Small intestine (tissue), 7 donors: ENCODE results near the gene JMJD1C. TPM values are rescaled to one million over a fixed set of nuclear protein-coding genes. Genes with fewer than 3 reads are reported as not detected.

Experiments
- DNase-seq, 2 donors: peaks; one replicate each; pipeline versions ENCODE4 v3.0.0 to v3.0.0-alpha.2; 2013
- FAIRE-seq: peaks from 2 replicates; lab custom pipeline; 2012; peaks lifted over from hg19 to GRCh38; lab: Jason Lieb, UNC
- H3K27ac ChIP-seq, 3 donors: one replicate each; pipeline ENCODE4 v1.5.1; 2013; ENCODE audit warnings: low read length in 2 of 3, mild to moderate bottlenecking in 2 of 3, control low read depth in 1 of 3, inconsistent platforms in 1 of 3, low read depth in 1 of 3, moderate library complexity in 1 of 3
- H3K27me3 ChIP-seq, 3 donors: one replicate each; pipeline ENCODE4 v1.6.1; 2013; ENCODE audit warnings: low read length in 3 of 3, inconsistent platforms in 1 of 3; ENCODE audit not compliant: control insufficient read depth in 3 of 3, insufficient read depth in 3 of 3
- H3K36me3 ChIP-seq, 3 donors: one replicate each; pipeline ENCODE4 v1.6.1; 2013; ENCODE audit warnings: low read length in 3 of 3, inconsistent platforms in 1 of 3, low read depth in 1 of 3, mild to moderate bottlenecking in 1 of 3, moderate library complexity in 1 of 3; ENCODE audit not compliant: control insufficient read depth in 3 of 3, insufficient read depth in 2 of 3
- H3K4me1 ChIP-seq, 3 donors: one replicate each; pipeline ENCODE4 v1.6.1; 2013; ENCODE audit warnings: low read length in 2 of 3, inconsistent platforms in 1 of 3, low read depth in 1 of 3, mild to moderate bottlenecking in 1 of 3, moderate library complexity in 1 of 3; ENCODE audit not compliant: control insufficient read depth in 3 of 3, insufficient read depth in 2 of 3
- H3K4me3 ChIP-seq, 3 donors: one replicate each; pipeline ENCODE4 v1.5.1; 2013; ENCODE audit warnings: low read length in 3 of 3, control low read depth in 1 of 3, inconsistent platforms in 1 of 3, low read depth in 1 of 3, mild to moderate bottlenecking in 1 of 3, moderate library complexity in 1 of 3
- H3K9me3 ChIP-seq, 2 donors: one replicate each; pipeline ENCODE4 v1.6.1; 2013; ENCODE audit warnings: low read depth in 1 of 2, low read length in 1 of 2; ENCODE audit not compliant: control insufficient read depth in 2 of 2, insufficient read depth in 1 of 2
- WGBS, 3 donors: extraction: QIAGEN DNeasy Blood & Tissue Kit; methylation state at CpG; one replicate each; pipeline ENCODE4 v1.1.7; 2013; 5-methylcytosine and 5-hydroxymethylcytosine counted together
- polyA plus RNA-seq, 4 donors: library from polyadenylated mRNA; stranded (reverse) in 3 of 4; unstranded in 1 of 4; fragments of 200-250 nt in 3 of 4; fragments of 120-200 nt in 1 of 4; gene quantifications; one replicate each; pipeline versions ENCODE4 v1.2.1 to v1.2.3, GENCODE V29; 2013
- donor health status: healthy with polysubstance abuse.
- donor health status: control.
- donor health status: control.
- donor health status: Bipolar disorder and iron deficiency.
- donor health status: healthy.

The JMJD1C gene
- polyA plus RNA-seq, 4 donors: 22.4 to 108 (median 39.1) TPM

DNA sequence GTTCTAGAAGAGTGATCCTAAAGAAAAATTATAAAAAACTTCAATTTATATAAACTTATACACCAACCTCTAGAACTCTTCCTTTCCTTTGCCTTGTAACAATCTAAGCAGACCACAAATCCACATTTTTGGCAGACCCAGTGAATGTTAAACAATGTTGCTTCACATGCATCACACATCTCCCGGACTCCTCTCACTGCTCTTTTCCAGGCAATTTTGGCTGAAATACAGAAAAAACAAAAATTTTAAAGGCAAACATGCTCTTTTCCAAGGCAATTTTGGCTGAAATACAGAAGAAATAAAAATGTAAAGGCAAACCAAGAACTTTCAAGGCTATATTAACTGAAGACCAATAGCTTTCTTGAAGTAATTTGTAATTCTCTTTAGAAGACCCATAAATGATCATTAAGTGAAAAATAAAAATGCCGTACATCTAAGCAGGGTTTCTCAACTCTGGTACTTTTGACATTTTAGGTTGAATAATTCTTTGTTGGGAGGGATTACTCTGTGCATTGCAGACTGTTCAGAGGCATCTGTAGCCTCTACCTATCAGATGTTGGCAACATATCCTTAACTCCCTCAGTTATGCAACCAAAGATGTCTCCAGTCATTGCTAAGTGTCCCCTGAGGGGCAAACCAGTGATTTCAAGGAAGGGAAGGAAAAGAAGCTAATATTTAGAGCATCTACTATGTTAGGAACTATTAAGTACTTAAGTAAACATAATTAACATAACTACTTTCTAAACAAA is 268.3 kb downstream of the JMJD1C start:
- WGBS, 3 donors: 75 to 99% (median 90%) methylated on average over 2 of the region's 2 CpGs
- Histone ChIP-seq H3K27ac (no peak overlapping the region), H3K4me3 (no peak overlapping the region), H3K9me3 (no peaks in the 10 kb centered on the region), H3K27me3 (no peaks in the 10 kb centered on the region), H3K36me3 (peaks cover 4 to 31% (median 20%) of the 10 kb centered on the region in 3 donors), H3K4me1 (no peaks in the 10 kb centered on the region)
- DNase-seq: no peak
- no peak for FAIRE-seq

DNA sequence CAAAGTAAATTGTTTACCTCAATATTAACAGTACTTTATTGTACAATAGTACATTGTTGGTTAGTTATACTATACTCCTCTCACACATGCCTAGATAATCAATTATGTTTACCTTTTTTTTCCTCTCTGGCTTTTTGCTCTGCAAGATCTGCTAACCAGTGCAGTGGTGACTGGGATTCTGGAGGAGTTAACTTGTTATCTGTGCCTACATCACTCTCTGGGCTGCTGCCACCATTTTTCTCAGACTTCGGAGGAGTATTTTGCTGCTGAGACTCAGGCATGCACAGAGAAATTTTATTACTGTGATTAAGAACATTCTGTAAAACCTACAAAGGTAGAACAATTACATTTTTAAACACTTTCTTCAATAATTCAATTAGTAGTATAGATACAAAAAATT is 273.0 kb downstream of the JMJD1C start:
- H3K36me3 ChIP-seq: peaks cover 10 to 50% (median 31%) of the 10 kb centered on the region in 3 donors
- FAIRE-seq (no peak), DNase-seq (no peak)
- no peak overlapping the region for H3K27ac ChIP-seq
- H3K27me3 ChIP-seq: no peaks in the 10 kb centered on the region
- no peaks in the 10 kb centered on the region for H3K4me1 ChIP-seq
- WGBS, 3 donors: 62 to 82% (median 75%) methylated on average over 1 of the region's 1 CpG
- H3K9me3 ChIP-seq: no peaks in the 10 kb centered on the region
- no peak overlapping the region for H3K4me3 ChIP-seq

DNA sequence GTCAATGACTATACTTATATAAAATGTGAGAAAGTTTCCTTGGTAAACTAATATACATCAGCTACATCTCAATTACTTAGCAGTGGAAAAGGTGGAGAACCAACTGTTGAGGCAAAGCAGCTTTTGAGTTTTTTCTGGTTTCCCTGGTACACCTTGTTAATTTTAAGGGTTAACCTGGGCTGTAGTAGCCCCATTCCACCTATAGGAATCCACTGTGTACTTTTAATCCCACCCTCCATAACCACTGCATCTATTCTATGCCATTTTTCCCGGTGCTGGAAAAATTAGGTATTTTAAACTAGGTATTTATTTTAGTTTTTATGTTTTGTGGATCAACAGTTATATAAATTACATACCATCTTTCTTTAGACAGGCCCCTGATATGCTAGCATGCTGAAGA is 290.2 kb downstream of the JMJD1C start:
- Histone ChIP-seq H3K4me3 (no peak overlapping the region), H3K9me3 (no peaks in the 10 kb centered on the region), H3K27me3 (no peaks in the 10 kb centered on the region), H3K36me3 (peaks cover 0 to 22% (median 9%) of the 10 kb centered on the region in 3 donors), H3K27ac (no peak overlapping the region), H3K4me1 (no peaks in the 10 kb centered on the region)
- FAIRE-seq (no peak), DNase-seq (no peak)
- 84 to 90% (median 88%) methylated on average over 1 of the region's 1 CpG for WGBS, 3 donors

DNA sequence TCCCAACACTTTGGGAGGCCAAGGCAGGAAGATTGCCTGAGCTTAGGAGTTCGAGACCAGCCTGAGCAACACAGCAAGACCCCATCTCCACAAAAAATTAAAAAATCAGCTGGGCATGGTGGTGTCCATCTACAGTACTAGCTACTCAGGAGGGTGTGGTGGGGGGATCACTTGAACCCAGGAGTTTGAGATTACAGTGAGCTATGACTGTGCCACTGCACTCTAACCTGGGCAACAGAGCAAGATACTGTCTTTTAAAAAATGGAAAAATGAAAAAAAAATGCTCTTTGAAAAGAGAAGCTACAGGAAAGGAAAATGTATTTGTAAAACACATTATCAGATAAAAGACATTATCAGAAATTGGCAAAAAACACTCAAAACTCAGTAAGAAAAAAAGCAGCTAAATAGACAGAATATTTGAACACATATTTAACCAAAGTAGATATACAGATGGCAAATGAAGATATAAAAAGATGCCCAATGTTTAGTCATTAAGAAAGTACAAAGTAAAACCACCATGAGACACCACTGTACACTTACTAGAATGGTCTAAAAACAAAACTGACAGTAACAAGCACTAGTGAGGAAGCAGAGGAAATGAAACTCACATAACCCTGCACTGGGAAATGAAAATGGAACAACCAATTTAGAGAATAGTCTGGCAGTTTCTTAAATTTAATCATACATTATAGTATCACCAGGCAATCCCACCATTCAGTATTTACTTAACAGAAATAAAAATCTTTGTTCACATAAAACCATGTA is 292.1 kb downstream of the JMJD1C start:
- peak overlapping the region in 1 of 3 donors; percentile 5 for H3K27ac ChIP-seq
- H3K36me3 ChIP-seq: peaks cover 3 to 17% (median 14%) of the 10 kb centered on the region in 3 donors
- 97 to 100% (median 100%) methylated on average over 1 of the region's 1 CpG for WGBS, 3 donors
- no peaks in the 10 kb centered on the region for H3K4me1 ChIP-seq
- H3K4me3 ChIP-seq: no peak overlapping the region
- H3K27me3 ChIP-seq: no peaks in the 10 kb centered on the region
- H3K9me3 ChIP-seq: no peaks in the 10 kb centered on the region
- FAIRE-seq (no peak), DNase-seq (no peak)

DNA sequence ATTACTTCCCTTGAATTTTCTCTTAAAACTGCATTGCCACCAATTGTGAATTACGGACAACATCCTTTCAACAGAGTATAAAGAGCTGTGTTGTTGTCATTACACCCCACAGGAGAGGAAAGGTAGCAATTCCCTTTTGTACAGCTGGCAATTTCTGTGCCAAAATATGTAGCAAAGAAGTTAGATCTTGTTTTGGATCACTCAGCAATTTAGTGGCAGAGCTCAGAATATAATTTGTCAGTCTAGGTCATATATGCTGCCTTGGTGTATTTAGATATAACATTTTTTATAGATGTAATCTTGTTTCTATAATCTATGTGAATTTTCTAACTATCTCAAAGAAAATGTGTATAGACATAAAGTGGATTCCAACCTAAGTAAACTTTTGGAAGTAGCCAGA is 293.9 kb downstream of the JMJD1C start:
- 90 to 96% (median 92%) methylated on average over 1 of the region's 1 CpG for WGBS, 3 donors
- Histone ChIP-seq H3K36me3 (peaks cover 5 to 17% (median 10%) of the 10 kb centered on the region in 3 donors), H3K27ac (no peak overlapping the region), H3K9me3 (no peaks in the 10 kb centered on the region), H3K27me3 (no peaks in the 10 kb centered on the region), H3K4me1 (peaks cover 0 to 2% (median 0%) of the 10 kb centered on the region in 3 donors), H3K4me3 (no peak overlapping the region)
- DNase-seq: no peak
- FAIRE-seq: no peak

DNA sequence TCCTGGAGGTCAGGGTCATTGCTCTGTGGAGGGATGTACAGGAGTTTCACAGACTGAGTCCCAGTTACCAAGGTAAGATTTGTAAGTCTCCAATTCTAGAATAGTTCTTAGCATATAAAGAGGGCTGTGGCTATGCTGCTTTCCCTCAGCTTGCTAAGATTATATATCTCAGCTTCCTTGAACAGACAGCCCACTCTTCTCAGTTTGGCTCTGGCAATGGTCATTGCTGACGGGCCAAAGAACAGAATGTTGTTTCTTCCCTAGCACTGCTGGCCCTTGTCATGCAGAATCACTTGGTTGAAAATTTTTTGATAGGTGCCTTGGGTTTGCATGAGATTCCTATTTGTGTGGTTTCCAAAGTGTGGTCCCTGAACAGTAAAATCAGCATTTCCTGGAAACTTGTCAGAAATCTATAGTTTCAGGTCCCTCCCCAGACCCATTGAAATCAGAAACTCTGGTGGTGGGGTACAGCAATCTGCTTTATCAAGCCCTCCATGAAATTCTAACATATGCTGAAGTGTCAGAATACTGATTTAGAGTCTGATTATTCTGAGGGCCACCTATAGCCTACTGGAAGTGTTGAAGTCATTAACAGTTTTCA is 294.4 kb downstream of the JMJD1C start:
- 76 to 96% (median 90%) methylated on average over 1 of the region's 1 CpG for WGBS, 3 donors
- FAIRE-seq (no peak), DNase-seq (no peak)
- Histone ChIP-seq H3K4me3 (no peak overlapping the region), H3K27me3 (no peaks in the 10 kb centered on the region), H3K27ac (no peak overlapping the region), H3K36me3 (peaks cover 5 to 17% (median 10%) of the 10 kb centered on the region in 3 donors), H3K9me3 (no peaks in the 10 kb centered on the region), H3K4me1 (peaks cover 0 to 3% (median 0%) of the 10 kb centered on the region in 3 donors)

DNA sequence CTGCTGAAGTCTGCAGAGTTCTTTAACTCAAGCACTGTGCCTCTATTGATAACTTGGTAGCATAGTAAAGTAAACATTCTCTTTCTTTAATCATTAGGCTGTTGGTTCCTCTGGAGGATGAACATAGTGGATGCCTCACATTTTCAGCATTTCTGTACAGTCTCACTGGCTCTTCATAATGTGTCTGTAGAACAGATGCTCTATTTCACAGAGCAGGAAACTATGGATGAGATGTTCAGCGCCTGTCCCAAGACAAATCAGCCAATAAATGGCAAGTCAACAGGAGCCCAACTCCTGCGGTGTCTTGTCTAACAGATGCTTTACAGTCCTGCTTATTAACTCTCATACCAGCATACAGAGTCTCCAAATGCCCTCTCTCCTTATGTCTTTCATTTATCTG is 296.2 kb downstream of the JMJD1C start:
- H3K27me3 ChIP-seq: no peaks in the 10 kb centered on the region
- peaks cover 0 to 3% (median 0%) of the 10 kb centered on the region in 3 donors for H3K4me1 ChIP-seq
- no peak overlapping the region for H3K27ac ChIP-seq
- FAIRE-seq (no peak), DNase-seq (no peak)
- 74 to 91% (median 88%) methylated on average over 2 of the region's 2 CpGs for WGBS, 3 donors
- no peak overlapping the region for H3K4me3 ChIP-seq
- H3K36me3 ChIP-seq: peaks cover 5 to 18% (median 18%) of the 10 kb centered on the region in 3 donors
- H3K9me3 ChIP-seq: no peaks in the 10 kb centered on the region

DNA sequence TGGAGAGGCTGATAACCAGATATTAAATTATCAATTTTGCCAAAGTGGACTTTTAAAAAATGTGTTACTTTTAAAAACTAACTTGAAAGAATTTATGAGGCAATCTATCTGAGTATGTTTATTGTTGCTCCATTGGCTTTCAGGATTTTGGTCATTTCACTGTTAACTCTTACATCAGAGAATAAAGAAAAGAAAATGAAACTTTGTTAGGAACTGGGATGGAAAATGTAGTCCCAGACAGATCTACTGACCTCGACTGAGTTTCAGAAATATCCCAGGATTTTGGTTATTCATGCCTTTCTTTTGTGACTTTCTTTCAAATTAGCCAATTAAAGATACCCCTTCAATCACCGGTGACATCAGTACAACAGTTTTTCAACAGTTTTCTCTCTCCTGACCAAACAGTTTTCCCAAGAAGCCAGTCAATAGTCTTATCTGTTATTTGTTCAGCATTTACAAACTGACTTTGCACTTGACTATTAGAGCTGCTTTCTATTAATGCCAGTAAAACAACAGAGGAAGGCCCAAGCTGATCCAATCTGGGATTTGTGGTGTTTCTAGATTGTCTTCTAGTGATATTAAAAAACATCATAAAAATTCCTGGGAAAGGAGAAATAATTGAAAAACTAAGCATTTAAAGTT is 296.8 kb downstream of the JMJD1C start:
- no peaks in the 10 kb centered on the region for H3K27me3 ChIP-seq
- H3K36me3 ChIP-seq: peaks cover 5 to 21% (median 18%) of the 10 kb centered on the region in 3 donors
- WGBS, 3 donors: 59 to 63% (median 59%) methylated on average over 2 of the region's 2 CpGs
- H3K9me3 ChIP-seq: no peaks in the 10 kb centered on the region
- H3K4me1 ChIP-seq: peaks cover 0 to 3% (median 0%) of the 10 kb centered on the region in 3 donors
- H3K27ac ChIP-seq: no peak overlapping the region
- no peak overlapping the region for H3K4me3 ChIP-seq
- DNase-seq (no peak), FAIRE-seq (no peak)
